ENCODE results near the gene AIF1L. TPM values are rescaled to one million over a fixed set of nuclear protein-coding genes. Genes with fewer than 3 reads are reported as not detected.

The AIF1L gene
- total RNA-seq, 1 donor from 2014 or later = 16.2 TPM

DNA sequence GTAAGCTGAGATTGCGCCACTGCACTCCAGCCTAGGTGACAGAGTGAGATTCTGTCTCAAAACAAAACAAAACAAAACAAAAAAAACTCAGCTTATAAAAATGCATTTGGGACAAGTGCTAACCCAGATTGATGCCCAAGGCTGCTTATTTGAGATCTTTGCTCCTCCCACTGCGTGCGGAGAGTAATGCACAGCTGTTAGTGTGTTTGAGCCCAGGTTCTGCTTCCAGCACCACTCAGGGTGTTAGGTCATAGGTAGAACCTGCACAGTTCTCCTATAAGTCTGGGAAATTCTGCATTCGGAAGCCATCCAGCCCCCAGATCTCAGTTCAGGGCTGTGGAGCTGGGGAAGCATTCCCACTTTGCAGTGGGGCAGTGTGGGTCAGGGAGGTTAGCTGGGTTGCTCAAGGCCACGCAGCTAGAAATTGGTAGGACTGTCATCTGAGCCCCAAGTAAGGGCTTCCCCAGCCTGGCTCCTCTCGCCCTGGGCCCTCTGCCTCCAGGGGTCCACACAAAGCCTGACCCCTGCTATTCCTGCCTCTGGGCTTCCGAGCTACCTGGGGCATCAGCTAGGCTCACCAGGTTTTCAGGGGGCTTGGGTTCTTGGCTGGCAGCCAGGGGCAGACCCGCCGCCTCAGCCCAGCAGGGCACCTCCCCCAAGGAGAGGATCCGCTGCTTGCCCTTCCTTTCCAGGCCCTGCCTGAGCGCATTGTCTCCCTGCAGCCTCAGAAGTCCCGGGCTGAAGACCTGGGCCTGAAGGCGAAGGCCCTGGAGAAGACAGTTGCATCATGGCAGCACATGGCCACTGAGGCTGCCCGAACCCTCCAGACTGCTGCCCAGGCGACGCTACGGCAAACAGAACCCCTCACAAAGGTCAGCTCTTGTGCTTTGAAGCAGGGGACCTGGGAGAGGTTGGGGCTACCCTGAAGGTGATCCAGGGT, 17.6 kb upstream of the AIF1L start:
- Histone ChIP-seq H3K4me1 (no peaks in the 10 kb centered on the region), H3K4me3 (no peak overlapping the region), H3K27ac (no peak overlapping the region), H3K36me3 (no peaks in the 10 kb centered on the region), H3K27me3 (no peaks in the 10 kb centered on the region), H3K9me3 (no peaks in the 10 kb centered on the region)
- TF ChIP-seq POLR2AphosphoS5 (IDR thresholded peaks at IDR 0.05; ENCODE audit: insufficient read depth in 1 of 2, low read depth in 1 of 2) (no peak), CTCF (IDR thresholded peaks at IDR 0.05) (no peak), POLR2A (IDR thresholded peaks at IDR 0.05) (no peak)
- no peak for DNase-seq (ENCODE audit: extremely low spot score in 2 of 2)
- intact Hi-C loops (cut with DNase I) = no loop called here

GRCh38 chr9:131080589-131080988, 15.7 kb upstream of the AIF1L start:
- intact Hi-C loops (cut with DNase I) = no loop called here
- no peak overlapping the region for H3K27ac ChIP-seq
- no peak for DNase-seq (ENCODE audit: extremely low spot score in 2 of 2)

GRCh38 chr9:131081868-131082267, 14.5 kb upstream of the AIF1L start:
- TF ChIP-seq CTCF (IDR thresholded peaks at IDR 0.05) (no peak), POLR2A (IDR thresholded peaks at IDR 0.05) (no peak), POLR2AphosphoS5 (IDR thresholded peaks at IDR 0.05; ENCODE audit: insufficient read depth in 1 of 2, low read depth in 1 of 2) (no peak)
- Histone ChIP-seq H3K4me1 (no peaks in the 10 kb centered on the region), H3K9me3 (no peaks in the 10 kb centered on the region), H3K36me3 (no peaks in the 10 kb centered on the region), H3K4me3 (no peak overlapping the region), H3K27me3 (no peaks in the 10 kb centered on the region), H3K27ac (no peak overlapping the region)
- intact Hi-C loops (cut with DNase I) = no loop called here
- no peak for DNase-seq (ENCODE audit: extremely low spot score in 2 of 2)

More at GRCh38 chr9:131080589-131080988, 15.7 kb upstream of the AIF1L start:
- no peaks in the 10 kb centered on the region for H3K27me3 ChIP-seq
- no peaks in the 10 kb centered on the region for H3K4me1 ChIP-seq
- no peak overlapping the region for H3K4me3 ChIP-seq
- H3K9me3 ChIP-seq = no peaks in the 10 kb centered on the region
- H3K36me3 ChIP-seq = no peaks in the 10 kb centered on the region
- TF ChIP-seq CTCF (IDR thresholded peaks at IDR 0.05) (no peak), POLR2AphosphoS5 (IDR thresholded peaks at IDR 0.05; ENCODE audit: insufficient read depth in 1 of 2, low read depth in 1 of 2) (no peak), POLR2A (IDR thresholded peaks at IDR 0.05) (no peak)

DNA sequence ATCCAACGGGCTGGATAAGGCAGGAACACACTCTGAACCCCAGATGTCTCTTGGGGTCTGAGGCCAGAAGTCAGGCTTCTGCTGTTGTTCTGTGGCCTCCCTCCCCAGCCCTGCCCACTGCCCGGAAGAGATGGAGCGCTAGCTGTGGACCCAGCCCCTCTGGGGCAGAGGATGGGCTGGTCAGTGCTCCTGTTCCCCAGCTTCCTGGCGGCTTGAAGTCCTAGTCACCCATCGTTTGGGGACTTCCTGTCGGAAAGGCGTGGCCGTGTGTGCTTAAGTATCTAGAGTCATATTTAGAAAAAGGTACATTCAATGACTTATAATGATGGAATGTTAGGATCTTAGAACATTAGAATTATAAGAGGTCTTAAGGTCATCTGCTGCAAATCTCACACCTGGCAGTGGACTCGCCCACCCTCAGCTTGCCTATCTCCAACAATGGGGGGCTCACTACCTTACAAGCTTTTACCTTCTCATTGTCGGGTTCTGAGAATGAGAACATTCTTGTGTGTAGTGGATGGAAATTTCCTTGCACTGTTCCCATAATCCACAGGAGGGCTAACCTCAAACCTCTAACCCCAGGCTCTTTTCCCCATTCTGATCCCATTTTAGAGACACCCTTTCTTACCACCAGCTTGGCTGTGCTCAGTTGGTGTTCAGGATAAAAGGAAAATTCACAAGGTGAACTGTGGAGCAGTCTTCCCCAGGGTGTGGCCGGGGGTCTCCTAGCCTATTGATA, 13.4 kb upstream of the AIF1L start:
- no peak overlapping the region for H3K27ac ChIP-seq
- H3K4me3 ChIP-seq = no peak overlapping the region
- intact Hi-C loops (cut with DNase I) = no loop called here

More for the DNA sequence above, 13.4 kb upstream of the AIF1L start:
- Histone ChIP-seq H3K36me3 (no peaks in the 10 kb centered on the region), H3K27me3 (no peaks in the 10 kb centered on the region), H3K9me3 (no peaks in the 10 kb centered on the region), H3K4me1 (no peaks in the 10 kb centered on the region)
- TF ChIP-seq POLR2A (IDR thresholded peaks at IDR 0.05) = no peak
- no peak for TF ChIP-seq POLR2AphosphoS5 (IDR thresholded peaks at IDR 0.05; ENCODE audit: insufficient read depth in 1 of 2, low read depth in 1 of 2)
- TF ChIP-seq CTCF (IDR thresholded peaks at IDR 0.05) = no peak
- no peak for DNase-seq (ENCODE audit: extremely low spot score in 2 of 2)
